ENCODE results near the gene RASGEF1B.
"Not testable (repeated sequence)": the region's sequence is repeated elsewhere in the genome, so short reads cannot be mapped to it uniquely, and the experiment has no call there.

GRCh38 chr4:81473331-81474265 is 1.9 kb upstream of the RASGEF1B start:
- TF ChIP-seq ZFP91 (CRISPR knock-in tag; IDR thresholded peaks at IDR 0.05; ENCODE audit: borderline replicate concordance); ZNF224 (CRISPR knock-in tag; IDR thresholded peaks at IDR 0.05); ARID4A (CRISPR knock-in tag; IDR thresholded peaks at IDR 0.05; ENCODE audit: borderline replicate concordance); NFRKB (IDR thresholded peaks at IDR 0.05); ELF1 (CRISPR knock-in tag; IDR thresholded peaks at IDR 0.05); CTCF (CRISPR knock-in tag; IDR thresholded peaks at IDR 0.05); ZBTB33 (CRISPR knock-in tag; IDR thresholded peaks at IDR 0.05): not testable (repeated sequence)

Measured in HepG2 (cell line).